ENCODE results near the gene UBXN10. TPM values are rescaled to one million over a fixed set of nuclear protein-coding genes. Genes with fewer than 3 reads are reported as not detected.

The UBXN10 gene
- 2.5 TPM for total RNA-seq

GRCh38 chr1:20185834-20186782, at the start of gene UBXN10, which contains the start of gene PLA2G2C:
UBXN10 (plus strand) TSS chr1:20186096; CDS start chr1:20190562, 4,466 bp downstream.
PLA2G2C (minus strand) TSS chr1:20186518; CDS start chr1:20177363, 9,155 bp downstream.

GRCh38 chr1:20138961-20139550, 46.8 kb upstream of the UBXN10 start, which contains the start of gene PLA2G2F:
PLA2G2F (plus strand) TSS chr1:20139323; CDS start chr1:20139428, 105 bp downstream.

Other genes with a start within 250 kb of the UBXN10 start
- not detected for gene PLA2G2A, start 206.5 kb upstream of the UBXN10 start, total RNA-seq
- not detected for gene PLA2G5, start 115.9 kb upstream of the UBXN10 start, total RNA-seq
- gene PLA2G2D, start 66.6 kb upstream of the UBXN10 start, total RNA-seq: not detected
- gene PLA2G2F, start 46.8 kb upstream of the UBXN10 start, total RNA-seq: not detected
- gene PLA2G2C, start 422 bp downstream of the UBXN10 start, total RNA-seq: not detected
- 0.63 TPM for gene VWA5B1, start 104.8 kb downstream of the UBXN10 start, total RNA-seq

Measured in parietal lobe (tissue), 1 donor.